KMS-11 (cell line): ENCODE data around the gene SMPD4.
"Not testable (repeated sequence)": the region's sequence is repeated elsewhere in the genome, so short reads cannot be mapped to it uniquely, and the experiment has no call there.

ENCODE experiments used
- H2AFZ ChIP-seq: fragments of 200-600 bp; sonication (generic); 2 replicates; pipeline ENCODE4 v1.6.1; 2016; ENCODE audit warnings: antibody characterized with exemption, mixed run types, low read depth
- H3K27ac ChIP-seq: fragments of 200-600 bp; sonication (generic); 2 replicates; pipeline ENCODE4 v1.6.1; 2016; ENCODE audit warnings: mild to moderate bottlenecking, mixed run types
- H3K27me3 ChIP-seq: fragments of 200-600 bp; sonication (generic); 2 replicates; pipeline ENCODE4 v1.6.1; 2017; ENCODE audit warnings: mild to moderate bottlenecking, low read depth, mixed run types, moderate library complexity; ENCODE audit not compliant: insufficient read depth
- H3K36me3 ChIP-seq: fragments of 200-600 bp; sonication (generic); 2 replicates; pipeline ENCODE4 v1.6.1; 2017; ENCODE audit warnings: mild to moderate bottlenecking, mixed run types; ENCODE audit not compliant: insufficient read depth
- H3K4me1 ChIP-seq: fragments of 200-600 bp; sonication (generic); 2 replicates; pipeline ENCODE4 v1.6.1; 2016; ENCODE audit warnings: mild to moderate bottlenecking, low read depth, mixed run types; ENCODE audit not compliant: poor library complexity, severe bottlenecking
- H3K4me2 ChIP-seq: fragments of 200-600 bp; sonication (generic); 2 replicates; pipeline ENCODE4 v1.7.0; 2016; ENCODE audit warnings: mild to moderate bottlenecking, mixed run types
- H3K4me3 ChIP-seq: fragments of 200-600 bp; sonication (generic); IDR thresholded peaks from 2 replicates; pipeline ENCODE4 v1.6.1; 2017; ENCODE audit warnings: low read depth, low read length, mixed read lengths; ENCODE audit not compliant: insufficient read depth
- H3K79me2 ChIP-seq: fragments of 200-600 bp; sonication (generic); 2 replicates; pipeline ENCODE4 v1.6.1; 2016; ENCODE audit warnings: low read depth, mixed run types; ENCODE audit not compliant: insufficient read depth
- H3K9ac ChIP-seq: fragments of 200-600 bp; sonication (generic); 2 replicates; pipeline ENCODE4 v1.6.1; 2016; ENCODE audit warnings: mild to moderate bottlenecking, mixed run types
- H4K20me1 ChIP-seq: fragments of 200-600 bp; sonication (generic); 2 replicates; pipeline ENCODE4 v1.6.1; 2016; ENCODE audit warnings: mild to moderate bottlenecking, mixed run types; ENCODE audit not compliant: insufficient read depth
- TF ChIP-seq, protein P1 (sequence below): fragments of 200-600 bp; sonication (generic); conservative IDR thresholded peaks from 2 replicates; pipeline ENCODE4 v1.6.1; 2017; ENCODE audit warnings: low read depth, mild to moderate bottlenecking, antibody characterized with exemption, low read length, moderate library complexity, mixed read lengths

The SMPD4 gene

DNA sequence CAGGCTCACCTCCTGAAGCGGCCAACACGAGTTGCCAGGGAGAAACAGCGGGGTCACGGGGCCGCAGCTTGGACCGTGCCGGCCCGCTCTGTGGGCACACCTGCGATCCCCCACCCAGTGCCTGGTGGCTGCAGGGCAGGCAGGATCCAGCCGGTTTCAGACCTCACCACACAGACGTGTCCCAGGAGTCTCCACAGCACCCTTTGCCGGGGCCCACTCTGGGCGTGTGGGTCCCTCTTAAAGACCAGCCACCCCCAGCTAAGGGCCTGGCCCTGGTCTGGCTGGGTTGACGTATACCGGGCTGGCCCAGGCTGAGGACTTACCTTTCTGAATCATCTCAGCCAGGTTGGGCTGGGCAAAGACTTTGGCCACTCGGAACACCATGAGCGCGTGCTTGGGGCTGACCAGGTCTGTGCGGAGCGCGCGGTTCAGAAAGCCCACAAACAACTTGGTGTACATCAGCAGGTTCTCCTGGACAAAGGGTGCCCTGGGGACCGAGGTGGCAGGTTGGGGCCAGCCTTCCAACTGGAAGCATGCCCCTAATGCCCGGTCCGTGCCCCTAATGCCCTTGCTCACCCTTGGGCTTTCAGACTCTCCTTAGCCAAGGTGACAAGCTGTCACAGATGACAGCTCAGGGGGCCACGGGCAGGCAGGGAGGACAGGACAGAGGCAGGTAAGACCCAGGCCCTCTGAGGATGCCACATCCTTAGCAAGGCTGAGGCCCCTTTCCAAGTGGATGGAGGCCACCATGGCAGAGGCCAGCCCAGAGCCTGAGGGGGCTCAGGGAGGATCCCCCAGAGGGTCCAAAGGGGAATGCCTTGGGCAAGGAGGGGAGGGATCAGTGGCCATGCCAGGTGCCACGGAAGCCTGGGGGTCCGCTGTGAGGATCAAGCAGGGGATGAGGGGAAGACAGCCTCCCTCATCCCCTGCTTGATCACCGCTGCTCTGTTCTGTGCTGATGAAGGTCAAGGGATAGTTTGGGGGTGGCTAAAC is 26.3 kb downstream of the SMPD4 start:
- Histone ChIP-seq H3K36me3 (no peaks in the 10 kb centered on the region), H3K4me3 (no peak overlapping the region), H3K27me3 (no peaks in the 10 kb centered on the region), H3K9ac (no peak overlapping the region), H4K20me1 (no peaks in the 10 kb centered on the region), H3K27ac (no peak overlapping the region), H2AFZ (no peak overlapping the region), H3K4me1 (peaks cover 9% of the 10 kb centered on the region), H3K79me2 (no peaks in the 10 kb centered on the region), H3K4me2 (no peak overlapping the region)
- TF ChIP-seq, protein P1, sequence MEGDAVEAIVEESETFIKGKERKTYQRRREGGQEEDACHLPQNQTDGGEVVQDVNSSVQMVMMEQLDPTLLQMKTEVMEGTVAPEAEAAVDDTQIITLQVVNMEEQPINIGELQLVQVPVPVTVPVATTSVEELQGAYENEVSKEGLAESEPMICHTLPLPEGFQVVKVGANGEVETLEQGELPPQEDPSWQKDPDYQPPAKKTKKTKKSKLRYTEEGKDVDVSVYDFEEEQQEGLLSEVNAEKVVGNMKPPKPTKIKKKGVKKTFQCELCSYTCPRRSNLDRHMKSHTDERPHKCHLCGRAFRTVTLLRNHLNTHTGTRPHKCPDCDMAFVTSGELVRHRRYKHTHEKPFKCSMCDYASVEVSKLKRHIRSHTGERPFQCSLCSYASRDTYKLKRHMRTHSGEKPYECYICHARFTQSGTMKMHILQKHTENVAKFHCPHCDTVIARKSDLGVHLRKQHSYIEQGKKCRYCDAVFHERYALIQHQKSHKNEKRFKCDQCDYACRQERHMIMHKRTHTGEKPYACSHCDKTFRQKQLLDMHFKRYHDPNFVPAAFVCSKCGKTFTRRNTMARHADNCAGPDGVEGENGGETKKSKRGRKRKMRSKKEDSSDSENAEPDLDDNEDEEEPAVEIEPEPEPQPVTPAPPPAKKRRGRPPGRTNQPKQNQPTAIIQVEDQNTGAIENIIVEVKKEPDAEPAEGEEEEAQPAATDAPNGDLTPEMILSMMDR, result no peak

- H3K27me3 ChIP-seq, H4K20me1 ChIP-seq, H2AFZ ChIP-seq: not testable (repeated sequence)
Measured at GRCh38 chr2:130154423-130154770, 27.0 kb downstream of the SMPD4 start.

DNA sequence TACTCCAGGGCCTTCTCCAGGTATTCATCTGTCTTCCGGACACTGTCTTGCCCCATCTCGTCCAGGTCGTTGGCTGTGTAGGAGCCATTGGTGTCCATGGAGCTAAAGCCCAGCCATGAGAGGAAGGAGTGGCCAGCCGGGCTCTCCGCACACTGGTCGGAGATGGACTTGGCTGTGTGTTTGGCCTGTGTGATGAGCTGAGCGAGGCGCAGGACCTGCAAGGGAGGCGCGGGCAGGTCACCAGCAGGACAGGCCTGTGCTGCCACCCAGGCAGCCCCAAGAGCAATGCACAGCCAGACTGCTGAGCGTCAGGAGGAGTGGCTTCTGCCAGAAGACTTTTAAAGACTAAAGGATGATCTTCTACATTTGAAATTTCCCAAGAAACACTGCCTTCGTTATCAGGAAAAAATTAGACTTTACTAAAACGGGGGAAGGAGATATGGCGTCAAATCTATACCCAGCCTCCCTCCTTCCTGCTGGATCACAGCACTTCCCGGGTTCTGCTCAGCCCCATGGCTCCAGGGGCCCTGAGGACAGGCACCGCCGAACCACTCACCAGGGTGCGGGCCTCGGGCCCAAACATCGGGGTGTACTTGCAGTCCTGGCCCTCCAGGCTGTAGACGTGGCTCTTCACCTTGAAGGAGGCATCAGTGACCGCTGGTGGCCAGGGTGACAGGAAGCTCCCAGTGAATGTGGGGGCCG is 27.5 kb downstream of the SMPD4 start:
- not testable (repeated sequence) for H3K79me2 ChIP-seq, H3K4me3 ChIP-seq, H3K4me1 ChIP-seq, H3K27ac ChIP-seq, H3K36me3 ChIP-seq, H4K20me1 ChIP-seq, H3K9ac ChIP-seq, H2AFZ ChIP-seq, H3K4me2 ChIP-seq, H3K27me3 ChIP-seq

More at GRCh38 chr2:130154423-130154770, 27.0 kb downstream of the SMPD4 start:
- H3K36me3 ChIP-seq, H3K4me1 ChIP-seq, H3K79me2 ChIP-seq, H3K27ac ChIP-seq, H3K4me3 ChIP-seq, H3K9ac ChIP-seq, H3K4me2 ChIP-seq: not testable (repeated sequence)

GRCh38 chr2:130152816-130153595 is 28.4 kb downstream of the SMPD4 start:
- no peak overlapping the region for H3K4me2 ChIP-seq
- H2AFZ ChIP-seq, result no peak overlapping the region
- H3K9ac ChIP-seq, result no peak overlapping the region
- H4K20me1 ChIP-seq, result no peaks in the 10 kb centered on the region
- H3K27me3 ChIP-seq, result no peaks in the 10 kb centered on the region
- no peak overlapping the region for H3K27ac ChIP-seq
- H3K4me3 ChIP-seq, result no peak overlapping the region
- H3K4me1 ChIP-seq, result peaks cover 5% of the 10 kb centered on the region
- no peaks in the 10 kb centered on the region for H3K79me2 ChIP-seq
- H3K36me3 ChIP-seq, result no peaks in the 10 kb centered on the region
- TF ChIP-seq, protein P1, result no peak

DNA sequence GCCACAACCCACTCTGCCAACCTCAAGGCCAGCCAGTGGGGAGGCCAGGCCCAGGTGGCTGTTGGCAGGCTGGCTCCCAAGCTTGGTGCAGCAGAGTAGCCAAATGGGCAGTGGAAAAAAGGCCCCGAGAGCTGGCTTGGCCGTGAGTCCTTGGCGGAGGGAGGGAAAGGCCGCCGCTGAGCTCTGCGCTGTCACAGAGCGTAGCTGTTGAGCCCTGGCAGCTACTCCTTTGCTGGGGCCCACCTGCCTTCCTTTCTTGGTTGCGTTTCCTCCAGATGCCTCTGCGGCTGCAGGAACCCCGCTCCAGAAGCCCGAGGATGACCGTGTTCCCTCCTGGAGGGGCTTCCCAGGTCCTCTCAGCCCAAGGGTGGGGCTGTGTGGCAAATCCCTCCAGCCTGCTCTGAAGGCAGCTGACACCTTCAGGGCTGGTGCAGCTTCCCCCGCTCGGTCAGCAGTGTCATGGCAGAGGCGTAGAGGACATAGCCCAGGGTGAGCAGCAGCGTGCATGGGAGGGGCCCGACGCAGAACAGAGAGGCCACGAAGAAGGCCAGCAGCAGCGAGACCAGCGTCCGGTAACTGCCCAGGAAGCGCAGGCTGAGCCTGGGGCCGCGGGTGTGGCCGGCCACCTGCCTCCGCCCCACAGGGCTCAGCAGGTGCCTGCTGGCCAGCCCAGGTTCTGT is 29.1 kb downstream of the SMPD4 start:
- H3K79me2 ChIP-seq, H3K36me3 ChIP-seq: not testable (repeated sequence)

GRCh38 chr2:130151145-130151512 is 30.3 kb downstream of the SMPD4 start:
- H3K4me1 ChIP-seq, H3K27me3 ChIP-seq: not testable (repeated sequence)

More for the DNA sequence above, 29.1 kb downstream of the SMPD4 start:
- H3K4me2 ChIP-seq, H3K4me3 ChIP-seq, H3K27me3 ChIP-seq, H3K27ac ChIP-seq, H4K20me1 ChIP-seq, H2AFZ ChIP-seq, H3K4me1 ChIP-seq, H3K9ac ChIP-seq: not testable (repeated sequence)

More at GRCh38 chr2:130151145-130151512, 30.3 kb downstream of the SMPD4 start:
- not testable (repeated sequence) for H3K9ac ChIP-seq, H4K20me1 ChIP-seq, H3K4me2 ChIP-seq, H3K36me3 ChIP-seq, H3K4me3 ChIP-seq, H3K79me2 ChIP-seq, H2AFZ ChIP-seq, H3K27ac ChIP-seq
